Left lung (tissue), 10 donors: ENCODE measurements around the gene NUSAP1. TPM values are rescaled to one million over a fixed set of nuclear protein-coding genes. Genes with fewer than 3 reads are reported as not detected.
"Not testable (repeated sequence)": the region's sequence is repeated elsewhere in the genome, so short reads cannot be mapped to it uniquely, and the experiment has no call there.

Experiments used
- ATAC-seq: fragments of 200-7000 bp; cut with Tn5 transposase; one replicate; pipeline ENCODE4 v1.9.1; 2020; ENCODE audit warnings: moderate library complexity
- DNase-seq, 4 donors: peaks; one replicate each; pipeline ENCODE4 v3.0.0-alpha.2; 2013 to 2020
- H3K27ac ChIP-seq, 2 donors: fragments of 200-600 bp; sonication (generic) in 1 of 2; one replicate each; pipeline versions ENCODE4 v1.5.0 to v1.8.0; 2020 to 2021
- H3K27me3 ChIP-seq, 2 donors: fragments of 200-600 bp; sonication (generic) in 1 of 2; one replicate each; pipeline versions ENCODE4 v1.5.0 to v1.8.0; 2020 to 2021
- H3K36me3 ChIP-seq, 2 donors: fragments of 200-600 bp; sonication (generic) in 1 of 2; one replicate each; pipeline versions ENCODE4 v1.5.0 to v1.8.0; 2020 to 2021
- H3K4me1 ChIP-seq, 2 donors: fragments of 200-600 bp; one replicate each; pipeline ENCODE4 v1.8.0; 2021
- H3K4me3 ChIP-seq, 2 donors: fragments of 200-600 bp; sonication (generic) in 1 of 2; one replicate each; pipeline versions ENCODE4 v1.5.0 to v1.8.0; 2020 to 2021; ENCODE audit warnings: mild to moderate bottlenecking in 1 of 2
- H3K9me3 ChIP-seq, 2 donors: fragments of 200-600 bp; sonication (generic) in 1 of 2; one replicate each; pipeline versions ENCODE4 v1.5.0 to v1.8.0; 2020 to 2021
- intact Hi-C, 2 donors: fragments of 100-400 bp; cut with DNase I; formaldehyde crosslinking; loops; one replicate each; pipeline versions ENCODE4 v1.11.2 to v1.14.2; 2022
- polyA plus RNA-seq, 6 donors: library from polyadenylated mRNA; unstranded; fragments of 120-200 nt; gene quantifications; one replicate each; pipeline ENCODE4 v1.2.1, GENCODE V29; 2013; ENCODE audit not compliant: insufficient read length in 6 of 6
- total RNA-seq, 2 donors: library from RNA; stranded (reverse); fragmentation: NEBNext Ultra II Directional; extraction: Animal tissue kit (Norgen Biotek cat#: 25700); gene quantifications; one replicate each; pipeline ENCODE4 v1.2.1, GENCODE V29; 2021
- TF ChIP-seq, protein P1 (sequence below), 2 donors: fragments of 200-600 bp; sonication (generic) in 1 of 2; IDR thresholded peaks; one replicate each; pipeline versions ENCODE4 v1.5.0 to v1.8.0; 2021; ENCODE audit warnings: antibody characterized with exemption in 2 of 2
- donor health status: DM: no; HTN: yes; CAD: no.
- donor health status: DM: no; HTN: no; CAD: no.

NUSAP1 gene
- total and polyA plus RNA-seq, 8 donors: 10.2 to 147 (median 69.3) TPM

DNA sequence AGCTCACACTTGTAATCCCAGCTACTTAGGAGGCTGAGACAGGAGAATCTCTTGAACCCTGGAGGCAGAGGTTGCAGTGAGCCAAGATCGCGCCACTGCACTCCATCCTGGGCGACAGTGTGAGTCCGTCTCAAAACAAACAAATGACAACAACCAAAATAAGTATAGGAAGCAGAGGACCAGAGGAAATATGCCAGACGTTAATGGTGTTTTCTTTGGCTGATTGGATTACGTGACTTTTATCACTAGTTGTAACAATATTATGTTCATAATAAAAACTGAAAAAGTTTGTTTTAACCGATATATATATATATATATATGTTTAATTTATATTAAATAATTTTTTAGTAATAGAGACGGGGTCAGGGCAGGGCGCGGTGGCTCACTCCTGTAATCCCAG is 21.7 kb downstream of the NUSAP1 start:
- no peaks in the 10 kb centered on the region for H3K9me3 ChIP-seq
- intact Hi-C loops: no loop called here
- H3K4me3 ChIP-seq: no peak overlapping the region
- ATAC-seq (no peak), DNase-seq (no peak)
- no peaks in the 10 kb centered on the region for H3K27me3 ChIP-seq
- H3K4me1 ChIP-seq: no peaks in the 10 kb centered on the region
- H3K36me3 ChIP-seq: peaks cover 0 to 10% of the 10 kb centered on the region in 2 donors
- no peak overlapping the region for H3K27ac ChIP-seq
- TF ChIP-seq, protein P1, sequence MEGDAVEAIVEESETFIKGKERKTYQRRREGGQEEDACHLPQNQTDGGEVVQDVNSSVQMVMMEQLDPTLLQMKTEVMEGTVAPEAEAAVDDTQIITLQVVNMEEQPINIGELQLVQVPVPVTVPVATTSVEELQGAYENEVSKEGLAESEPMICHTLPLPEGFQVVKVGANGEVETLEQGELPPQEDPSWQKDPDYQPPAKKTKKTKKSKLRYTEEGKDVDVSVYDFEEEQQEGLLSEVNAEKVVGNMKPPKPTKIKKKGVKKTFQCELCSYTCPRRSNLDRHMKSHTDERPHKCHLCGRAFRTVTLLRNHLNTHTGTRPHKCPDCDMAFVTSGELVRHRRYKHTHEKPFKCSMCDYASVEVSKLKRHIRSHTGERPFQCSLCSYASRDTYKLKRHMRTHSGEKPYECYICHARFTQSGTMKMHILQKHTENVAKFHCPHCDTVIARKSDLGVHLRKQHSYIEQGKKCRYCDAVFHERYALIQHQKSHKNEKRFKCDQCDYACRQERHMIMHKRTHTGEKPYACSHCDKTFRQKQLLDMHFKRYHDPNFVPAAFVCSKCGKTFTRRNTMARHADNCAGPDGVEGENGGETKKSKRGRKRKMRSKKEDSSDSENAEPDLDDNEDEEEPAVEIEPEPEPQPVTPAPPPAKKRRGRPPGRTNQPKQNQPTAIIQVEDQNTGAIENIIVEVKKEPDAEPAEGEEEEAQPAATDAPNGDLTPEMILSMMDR (IDR thresholded peaks at IDR 0.05): no peak

DNA sequence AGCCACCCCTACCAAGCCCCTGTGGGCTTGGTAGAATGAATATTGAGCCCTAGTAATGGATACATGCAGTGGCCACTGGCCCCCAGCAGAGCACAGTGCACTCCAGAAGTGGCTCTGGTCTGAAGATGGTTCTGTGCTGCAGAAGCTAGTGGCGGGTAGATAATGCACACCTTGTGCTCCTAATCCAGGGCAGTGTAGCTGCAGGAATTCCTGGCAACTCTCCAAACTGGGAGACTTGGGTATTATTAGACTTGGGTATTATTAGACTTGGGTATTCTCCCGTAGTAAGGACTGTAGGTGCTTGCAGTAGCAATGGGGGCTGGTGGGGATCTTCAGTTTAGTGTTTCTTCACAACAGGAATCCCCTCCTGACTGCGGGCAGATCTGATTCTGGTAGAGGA is 34.7 kb downstream of the NUSAP1 start:
- intact Hi-C loops: no loop called here
- H3K4me3 ChIP-seq: no peak overlapping the region
- no peak overlapping the region for H3K27ac ChIP-seq
- peaks cover 0 to 27% of the 10 kb centered on the region in 2 donors for H3K36me3 ChIP-seq
- ATAC-seq (no peak), DNase-seq (no peak)
- H3K27me3 ChIP-seq: no peaks in the 10 kb centered on the region
- TF ChIP-seq, protein P1 (IDR thresholded peaks at IDR 0.05): no peak
- H3K4me1 ChIP-seq: no peaks in the 10 kb centered on the region
- no peaks in the 10 kb centered on the region for H3K9me3 ChIP-seq

DNA sequence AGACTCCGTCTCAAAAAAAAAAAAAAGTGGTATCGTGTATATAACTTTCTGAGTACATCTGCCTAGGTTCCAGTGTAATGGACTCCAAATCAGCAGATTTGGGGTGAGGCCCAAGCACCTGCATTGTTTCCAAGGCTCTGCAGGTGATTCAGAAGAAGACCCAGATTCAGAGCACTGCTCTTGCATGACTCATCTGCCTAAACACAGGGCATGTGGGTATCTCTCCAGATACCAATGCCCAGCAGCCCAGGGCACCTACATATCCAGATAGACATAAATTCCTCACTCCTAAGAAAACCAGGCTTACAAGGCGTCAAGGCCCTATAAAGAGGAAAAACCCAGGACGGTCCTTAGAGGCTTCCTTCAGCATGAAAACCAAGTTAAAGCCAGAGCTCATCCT is 45.3 kb downstream of the NUSAP1 start:
- no peak overlapping the region for H3K27ac ChIP-seq
- no peaks in the 10 kb centered on the region for H3K27me3 ChIP-seq
- H3K9me3 ChIP-seq: no peaks in the 10 kb centered on the region
- ATAC-seq: no peak
- TF ChIP-seq, protein P1 (IDR thresholded peaks at IDR 0.05): no peak
- no peaks in the 10 kb centered on the region for H3K4me1 ChIP-seq
- intact Hi-C loops: no loop called here
- no peak overlapping the region for H3K4me3 ChIP-seq
- peaks cover 0 to 8% of the 10 kb centered on the region in 2 donors for H3K36me3 ChIP-seq
- no peak for DNase-seq

DNA sequence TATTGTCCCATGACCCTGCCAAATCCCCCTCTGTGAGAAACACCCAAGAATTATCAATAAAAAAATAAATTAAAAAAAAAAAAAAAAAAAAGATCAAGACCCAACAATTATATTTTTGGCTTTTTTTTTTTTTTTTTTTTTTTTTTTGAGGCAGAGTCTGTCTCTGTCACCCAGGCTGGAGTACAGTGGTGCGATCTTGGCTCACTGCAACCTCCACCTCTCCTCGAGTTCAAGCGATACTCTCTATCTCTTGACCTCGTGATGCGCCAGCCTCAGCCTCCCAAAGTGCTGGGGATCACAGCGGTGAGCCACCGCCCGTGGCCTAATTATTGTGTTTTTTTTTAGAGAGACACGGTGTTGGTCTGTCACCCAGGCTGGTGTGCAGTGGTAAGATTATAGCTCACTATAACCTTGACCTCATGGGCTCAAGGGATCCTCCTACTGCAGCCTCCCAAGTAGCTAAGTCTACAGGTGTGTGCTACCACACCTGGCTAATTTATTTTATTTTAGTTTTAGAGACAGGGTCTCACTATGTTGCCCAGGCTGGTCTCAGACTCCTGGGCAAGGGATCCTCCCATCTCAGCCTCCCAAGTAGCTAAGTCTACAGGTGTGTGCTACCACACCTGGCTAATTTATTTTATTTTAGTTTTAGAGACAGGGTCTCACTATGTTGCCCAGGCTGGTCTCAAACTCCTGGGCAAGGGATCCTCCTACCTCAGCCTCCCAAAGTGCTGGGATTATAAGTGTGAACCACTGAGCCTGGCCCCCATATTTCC is 51.5 kb downstream of the NUSAP1 start:
- H3K36me3 ChIP-seq: peaks cover 0 to 35% of the 10 kb centered on the region in 2 donors
- H3K9me3 ChIP-seq, H3K4me1 ChIP-seq, ATAC-seq, H3K27me3 ChIP-seq, intact Hi-C loops, H3K4me3 ChIP-seq, H3K27ac ChIP-seq, DNase-seq: not testable (repeated sequence)

DNA sequence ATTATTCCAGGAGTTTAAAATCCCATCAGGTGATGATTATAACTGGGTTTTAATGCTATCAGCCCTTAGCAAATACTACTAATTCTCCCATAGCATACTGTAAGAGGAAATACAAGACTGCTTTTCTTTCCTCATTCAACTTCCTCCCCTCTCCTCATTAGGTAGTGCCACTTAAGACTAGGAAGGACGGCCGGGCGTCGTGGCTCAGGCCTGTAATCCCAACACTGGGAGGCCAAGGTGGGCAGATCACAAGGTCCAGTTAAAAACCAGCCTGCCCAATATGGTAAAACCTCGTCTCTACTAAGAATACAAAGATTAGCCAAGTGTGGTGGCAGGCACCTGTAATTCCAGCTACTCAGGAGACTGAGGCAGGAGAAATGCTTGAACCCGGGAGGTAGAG is 55.0 kb downstream of the NUSAP1 start:
- ATAC-seq: no peak

More for the DNA sequence above, 55.0 kb downstream of the NUSAP1 start:
- no peaks in the 10 kb centered on the region for H3K9me3 ChIP-seq
- no peaks in the 10 kb centered on the region for H3K27me3 ChIP-seq
- TF ChIP-seq, protein P1 (IDR thresholded peaks at IDR 0.05): no peak
- H3K4me1 ChIP-seq: peaks cover 0 to under 1% of the 10 kb centered on the region in 2 donors
- intact Hi-C loops: no loop called here
- peaks cover 0 to 44% of the 10 kb centered on the region in 2 donors for H3K36me3 ChIP-seq
- DNase-seq: no peak
- H3K27ac ChIP-seq: no peak overlapping the region
- no peak overlapping the region for H3K4me3 ChIP-seq
